Neural cell (in vitro differentiated cells): ENCODE measurements around the gene ANKRD10. TPM values are rescaled to one million over a fixed set of nuclear protein-coding genes. Genes with fewer than 3 reads are reported as not detected.

Experiments used
- H2AFZ ChIP-seq: fragments of 200-600, 300-800 bp; sonication (generic), shearing (Covaris generic); 2 replicates; pipeline ENCODE4 v1.6.0; 2014; ENCODE audit warnings: low read depth, mild to moderate bottlenecking, antibody characterized with exemption, low read length, moderate library complexity
- H3F3A ChIP-seq: fragments of 200-600 bp; shearing (Covaris generic); 2 replicates; pipeline ENCODE4 v1.6.1; 2016; ENCODE audit warnings: mild to moderate bottlenecking, moderate library complexity, mixed read lengths, antibody characterized with exemption, low read length; ENCODE audit not compliant: insufficient read depth, poor library complexity, severe bottlenecking
- H3K27ac ChIP-seq: fragments of 200-600, 300-800 bp; sonication (generic), shearing (Covaris generic); 2 replicates; pipeline ENCODE4 v1.5.1; 2014; ENCODE audit warnings: mild to moderate bottlenecking, low read length, moderate library complexity
- H3K27me3 ChIP-seq: fragments of 300-800, 200-600 bp; sonication (generic), shearing (Covaris generic); 2 replicates; pipeline ENCODE4 v1.6.0; 2014; ENCODE audit warnings: mild to moderate bottlenecking, low read depth, low read length, moderate library complexity; ENCODE audit not compliant: insufficient read depth
- H3K36me3 ChIP-seq: fragments of 300-800, 200-600 bp; sonication (generic), shearing (Covaris generic); 2 replicates; pipeline ENCODE4 v1.5.1; 2014; ENCODE audit warnings: mild to moderate bottlenecking, antibody characterized with exemption, low read length, moderate library complexity; ENCODE audit not compliant: insufficient read depth
- H3K4me2 ChIP-seq: fragments of 300-800, 200-600 bp; sonication (generic), shearing (Covaris generic); 2 replicates; pipeline ENCODE4 v1.6.0; 2014; ENCODE audit warnings: mild to moderate bottlenecking, low read length
- H3K4me3 ChIP-seq: fragments of 300-800, 200-600 bp; sonication (generic), shearing (Covaris generic); 2 replicates; pipeline ENCODE4 v1.5.1; 2014; ENCODE audit warnings: mild to moderate bottlenecking, low read length, moderate library complexity
- H3K79me2 ChIP-seq: fragments of 200-600 bp; shearing (Covaris generic); replicated peaks from 2 replicates; pipeline ENCODE4 v1.6.0; 2014; ENCODE audit warnings: mild to moderate bottlenecking, low read length, moderate library complexity; ENCODE audit not compliant: insufficient read depth
- H3K9ac ChIP-seq: fragments of 300-800, 200-600 bp; sonication (generic), shearing (Covaris generic); 2 replicates; pipeline ENCODE4 v1.6.1; 2016; ENCODE audit warnings: mild to moderate bottlenecking, low read length, mixed read lengths
- H3K9me2 ChIP-seq: fragments of 200-600 bp; shearing (Covaris generic); 2 replicates; pipeline ENCODE4 v1.6.1; 2016; ENCODE audit warnings: mild to moderate bottlenecking, low read length, mixed read lengths; ENCODE audit not compliant: insufficient read depth
- H3K9me3 ChIP-seq: fragments of 200-600, 300-800 bp; sonication (generic), shearing (Covaris generic); 2 replicates; pipeline ENCODE4 v1.6.1; 2016; ENCODE audit warnings: mild to moderate bottlenecking, mixed run types, low read length, moderate library complexity, mixed read lengths
- H4K20me1 ChIP-seq: fragments of 200-600 bp; shearing (Covaris generic); 2 replicates; pipeline ENCODE4 v1.6.1; 2016; ENCODE audit warnings: mild to moderate bottlenecking, mixed run types; ENCODE audit not compliant: insufficient read depth
- CTCF ChIP-seq: fragments of 450-650 bp; IDR thresholded peaks from 2 replicates; pipeline ENCODE4 v1.5.1; 2014; ENCODE audit warnings: antibody characterized with exemption, mild to moderate bottlenecking, moderate library complexity; ENCODE audit not compliant: poor library complexity, severe bottlenecking
- EP300 ChIP-seq: fragments of 450-650 bp; conservative IDR thresholded peaks from 2 replicates; pipeline ENCODE4 v1.6.1; 2014; ENCODE audit warnings: antibody characterized with exemption, mild to moderate bottlenecking, moderate library complexity; ENCODE audit not compliant: poor library complexity, severe bottlenecking
- EZH2 ChIP-seq: fragments of 200-600, 300-800 bp; shearing (Covaris generic), sonication (generic); IDR thresholded peaks from 2 replicates; pipeline ENCODE4 v1.6.1; 2014; ENCODE audit warnings: antibody characterized with exemption, low read length, borderline replicate concordance, mild to moderate bottlenecking; ENCODE audit not compliant: insufficient read depth, poor library complexity, severe bottlenecking
- MXI1 ChIP-seq: fragments of 450-650 bp; conservative IDR thresholded peaks from 2 replicates; pipeline ENCODE4 v1.6.1; 2014; ENCODE audit warnings: antibody characterized with exemption, mild to moderate bottlenecking; ENCODE audit not compliant: poor library complexity, severe bottlenecking
- POLR2AphosphoS5 ChIP-seq: IDR thresholded peaks from 2 replicates; pipeline ENCODE4 v1.6.1; 2012
- RAD21 ChIP-seq: fragments of 450-650 bp; conservative IDR thresholded peaks from 2 replicates; pipeline ENCODE4 v1.6.1; 2014; ENCODE audit warnings: antibody characterized with exemption, mild to moderate bottlenecking, moderate library complexity
- REST ChIP-seq: IDR thresholded peaks from 2 replicates; pipeline ENCODE4 v1.6.1; 2012; ENCODE audit warnings: borderline replicate concordance
- SMC3 ChIP-seq: fragments of 450-650 bp; conservative IDR thresholded peaks from 2 replicates; pipeline ENCODE4 v1.6.1; 2014; ENCODE audit warnings: antibody characterized with exemption, mild to moderate bottlenecking, moderate library complexity; ENCODE audit not compliant: poor library complexity
- TAF1 ChIP-seq: IDR thresholded peaks from 2 replicates; pipeline ENCODE4 v1.6.1; 2012; ENCODE audit warnings: low read depth
- polyA plus RNA-seq: library from polyadenylated mRNA; depleted of rRNA; stranded (reverse); fragments of >200 nt; gene quantifications from 2 replicates; pipeline ENCODE4 v1.2.3, GENCODE V29; 2014

ANKRD10 gene
- polyA plus RNA-seq, 1 donor from 2014 or later = 564 TPM

GRCh38 chr13:110913322-110914080 is 1.4 kb downstream of the ANKRD10 start:
- no peak overlapping the region for H2AFZ ChIP-seq
- no peaks in the 10 kb centered on the region for H3F3A ChIP-seq
- no peaks in the 10 kb centered on the region for H3K9me3 ChIP-seq
- peak overlapping the region; percentile 89 for H3K4me2 ChIP-seq
- H3K4me3 ChIP-seq = peak overlapping the region; percentile 87
- peak overlapping the region; percentile 99 for H3K27ac ChIP-seq
- H4K20me1 ChIP-seq = peaks cover 28% of the 10 kb centered on the region
- H3K9me2 ChIP-seq = no peaks in the 10 kb centered on the region
- no peak for TF ChIP-seq REST
- H3K36me3 ChIP-seq = no peaks in the 10 kb centered on the region
- peaks cover 60% of the 10 kb centered on the region for H3K79me2 ChIP-seq
- peak overlapping the region; percentile 99 for H3K9ac ChIP-seq
- no peaks in the 10 kb centered on the region for H3K27me3 ChIP-seq

- no peak overlapping the region for H2AFZ ChIP-seq
- H4K20me1 ChIP-seq = peaks cover 28% of the 10 kb centered on the region
- H3K79me2 ChIP-seq = peaks cover 69% of the 10 kb centered on the region
- no peaks in the 10 kb centered on the region for H3K36me3 ChIP-seq
- no peaks in the 10 kb centered on the region for H3F3A ChIP-seq
- H3K4me3 ChIP-seq = peak overlapping the region; percentile 87
- no peaks in the 10 kb centered on the region for H3K27me3 ChIP-seq
- no peaks in the 10 kb centered on the region for H3K9me2 ChIP-seq
- H3K4me2 ChIP-seq = peak overlapping the region; percentile 89
- no peak overlapping the region for H3K27ac ChIP-seq
- H3K9me3 ChIP-seq = no peaks in the 10 kb centered on the region
- peak overlapping the region; percentile 21 for H3K9ac ChIP-seq
- TF ChIP-seq RAD21 (no peak), SMC3 (no peak), MXI1 (no peak), POLR2AphosphoS5 (no peak), REST (no peak), CTCF (no peak), EZH2 (no peak), EP300 (no peak), TAF1 (no peak)
Observed at GRCh38 chr13:110912651-110913051, 2.2 kb downstream of the ANKRD10 start.
